22Rv1 (cell line): Measurements from ENCODE around the gene ZNF548.

Source experiments
- H3K27ac ChIP-seq: fragments of 450-650 bp; 2 replicates; pipeline ENCODE4 v1.5.1; 2017
- CTCF ChIP-seq: fragments of 450-650 bp; IDR thresholded peaks from 2 replicates; pipeline ENCODE4 v1.5.1; 2017; ENCODE audit warnings: mild to moderate bottlenecking
- ZFX ChIP-seq: fragments of 450-650 bp; IDR thresholded peaks from 2 replicates; pipeline ENCODE4 v1.6.1; 2017; ENCODE audit warnings: antibody characterized with exemption, borderline replicate concordance

ZNF548 gene

GRCh38 chr19:57435062-57435978 is 45.7 kb downstream of the ZNF548 start, which contains the start of gene ZNF749:
ZNF749 (plus strand) TSS chr19:57435325; CDS start chr19:57435579, 254 bp downstream.
- H3K27ac ChIP-seq = peak within 1 kb of the TSS; percentile 73
- TF ChIP-seq CTCF (no peak), ZFX (no peak)

- TF ChIP-seq CTCF (no peak), ZFX (no peak)
- no peak overlapping the region for H3K27ac ChIP-seq
These were observed 46.8 kb downstream of the ZNF548 start for GRCh38 chr19:57436417-57436816.

GRCh38 chr19:57437931-57438330 is 48.3 kb downstream of the ZNF548 start:
- no peak overlapping the region for H3K27ac ChIP-seq
- no peak for TF ChIP-seq ZFX
- TF ChIP-seq CTCF = no peak

GRCh38 chr19:57438925-57439324 is 49.3 kb downstream of the ZNF548 start:
- no peak overlapping the region for H3K27ac ChIP-seq
- TF ChIP-seq ZFX (no peak), CTCF (no peak)

- no peak overlapping the region for H3K27ac ChIP-seq
- no peak for TF ChIP-seq CTCF
- TF ChIP-seq ZFX = no peak
These were observed 52.5 kb downstream of the ZNF548 start for GRCh38 chr19:57441979-57442752.

- H3K27ac ChIP-seq = no peak overlapping the region
- TF ChIP-seq ZFX (no peak), CTCF (no peak)
These were observed 53.6 kb downstream of the ZNF548 start for GRCh38 chr19:57443121-57443696.
